Measurements from ENCODE around the gene CYSLTR2.

GRCh38 chr13:48656608-48657007 lies 2.9 kb downstream of the CYSLTR2 start:
- TF ChIP-seq EZH2 (IDR thresholded peaks at IDR 0.05; ENCODE audit: borderline replicate concordance, insufficient read depth, low read depth, low read length, poor library complexity, severe bottlenecking) (no peak), CTCF (IDR thresholded peaks at IDR 0.05) (no peak)

All from B cell (primary cell).